Measurements from ENCODE around the gene SKOR1.

SKOR1 gene

DNA sequence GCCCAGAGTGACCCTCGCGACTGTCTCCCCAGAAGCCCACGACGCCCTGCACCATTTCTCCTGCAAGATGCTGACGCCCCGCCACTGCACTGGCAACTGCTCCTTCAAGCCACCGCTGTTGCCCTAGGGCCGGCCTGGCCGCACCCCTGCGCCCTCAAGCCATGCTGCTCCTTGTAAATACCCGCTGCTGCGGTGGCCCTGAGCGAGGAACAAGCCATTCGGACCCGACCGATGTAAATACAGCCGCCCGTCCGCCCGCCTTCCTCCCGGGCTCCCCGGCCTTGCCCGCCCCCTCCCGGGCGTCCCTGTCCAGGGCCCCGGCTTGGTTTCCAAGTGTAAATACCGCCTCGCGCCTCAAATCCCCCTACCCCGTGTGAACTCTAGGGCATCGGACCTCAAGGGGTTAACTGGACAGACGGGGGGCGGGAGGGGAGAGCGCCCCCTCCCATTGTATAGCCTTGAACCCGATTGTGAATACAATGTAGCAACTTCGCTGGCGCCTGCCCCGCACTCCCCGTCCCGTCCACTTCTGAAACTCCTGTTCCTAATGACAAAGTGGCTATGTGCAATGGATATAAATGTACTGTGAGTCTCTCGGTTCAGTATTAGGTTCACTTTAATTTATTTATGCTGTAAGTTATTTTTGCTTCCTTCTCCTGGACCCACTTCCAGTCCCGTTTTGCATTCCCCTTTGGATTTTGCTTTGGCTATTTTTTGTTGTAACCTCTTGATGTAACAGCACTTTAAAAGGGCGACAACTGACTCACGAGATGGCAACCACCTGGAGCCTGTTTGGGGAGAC lies 8.6 kb downstream of the SKOR1 start:
- DNase-seq = no peak

DNA sequence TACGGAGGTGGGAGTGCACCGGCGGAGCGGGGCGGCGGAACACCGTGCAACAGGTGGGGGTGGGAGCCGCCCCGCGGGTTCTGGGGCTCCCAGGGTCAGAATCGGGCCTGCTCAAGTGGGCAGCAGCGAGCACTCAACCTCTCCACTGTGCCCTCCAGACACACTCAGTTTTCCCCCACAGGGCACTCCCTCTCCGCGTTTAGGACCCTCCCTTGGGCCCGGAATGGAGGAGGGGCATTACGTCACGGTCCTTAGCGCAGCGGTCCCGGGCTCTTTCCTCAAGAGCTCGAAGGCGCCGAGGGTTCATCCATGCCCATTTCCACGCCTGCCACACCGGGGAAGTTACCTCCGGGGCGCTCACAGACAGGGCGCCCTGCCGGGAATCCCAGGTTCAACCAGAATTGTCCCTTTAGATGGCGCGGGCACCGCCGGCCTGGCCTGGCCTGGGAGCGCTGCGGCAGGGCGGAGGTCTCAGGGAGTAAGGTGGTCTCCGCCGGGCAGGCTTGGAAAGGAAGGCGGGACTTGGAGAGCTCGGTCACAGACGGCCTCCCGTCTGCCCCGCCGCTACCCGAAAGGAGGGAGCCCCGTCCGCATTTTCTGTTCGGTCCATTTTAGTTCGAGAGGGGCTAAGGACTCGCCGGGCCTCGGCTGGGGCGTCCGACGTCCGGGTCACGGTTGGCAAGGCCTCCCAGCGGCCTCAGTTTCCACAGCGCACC lies 9.4 kb downstream of the SKOR1 start:
- DNase-seq = no peak

DNA sequence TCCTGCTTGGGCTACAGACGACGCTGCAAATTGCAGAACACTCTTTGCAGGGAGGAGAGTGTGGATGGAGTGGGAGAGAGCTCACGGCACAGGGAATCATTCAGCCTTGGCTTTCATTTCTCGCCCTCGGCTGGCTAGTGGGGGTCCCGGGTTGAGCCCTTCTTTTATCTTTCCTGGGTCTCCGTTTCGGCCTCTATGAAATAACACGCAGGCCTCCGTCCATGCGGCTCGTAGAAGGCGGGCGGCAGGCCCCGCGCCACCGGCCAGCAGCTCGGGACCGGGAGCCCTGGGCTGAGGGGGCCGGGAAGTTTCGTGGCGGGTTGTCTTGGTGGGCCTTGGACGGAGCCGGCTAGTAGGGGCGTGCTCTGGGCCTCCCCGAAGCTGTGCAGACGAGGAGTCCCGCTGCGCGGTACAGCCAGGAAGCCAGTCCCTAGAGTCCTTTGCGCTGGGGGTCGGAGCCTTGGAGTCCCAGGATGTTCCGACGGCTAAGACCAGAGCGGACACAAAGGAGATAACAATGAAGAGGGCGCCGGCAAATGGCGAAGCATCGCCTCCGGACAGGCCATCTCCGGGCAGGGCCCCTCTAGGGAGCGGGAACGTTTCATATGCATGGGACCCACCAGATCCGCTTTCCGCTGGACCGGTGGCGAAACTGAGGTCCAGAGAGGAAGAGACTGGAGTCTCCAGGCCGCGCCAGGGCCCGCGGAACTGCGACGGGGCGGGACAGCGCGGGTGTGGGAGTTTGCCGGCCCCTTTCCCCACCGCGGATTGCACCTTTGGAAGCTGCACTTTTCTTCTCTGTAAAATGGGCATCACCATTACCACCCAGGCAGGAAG lies 10.2 kb downstream of the SKOR1 start:
- no peak for DNase-seq

DNA sequence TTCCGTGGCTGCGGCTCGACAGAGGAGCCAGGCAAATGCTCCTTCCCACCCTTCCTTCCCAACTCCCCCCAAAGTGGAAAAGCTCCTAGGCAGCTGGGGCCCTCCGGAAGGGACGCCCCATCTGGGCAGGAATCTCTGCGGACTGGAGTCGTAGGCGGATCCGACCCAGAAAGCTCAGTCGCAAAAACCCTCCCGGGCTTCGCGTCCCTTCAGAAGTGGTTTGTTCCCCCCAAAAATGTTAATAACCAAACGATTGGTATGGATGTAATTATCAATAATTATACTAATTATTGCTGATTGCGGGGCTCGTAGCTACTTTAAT lies 10.8 kb downstream of the SKOR1 start:
- DNase-seq = no peak

DNA sequence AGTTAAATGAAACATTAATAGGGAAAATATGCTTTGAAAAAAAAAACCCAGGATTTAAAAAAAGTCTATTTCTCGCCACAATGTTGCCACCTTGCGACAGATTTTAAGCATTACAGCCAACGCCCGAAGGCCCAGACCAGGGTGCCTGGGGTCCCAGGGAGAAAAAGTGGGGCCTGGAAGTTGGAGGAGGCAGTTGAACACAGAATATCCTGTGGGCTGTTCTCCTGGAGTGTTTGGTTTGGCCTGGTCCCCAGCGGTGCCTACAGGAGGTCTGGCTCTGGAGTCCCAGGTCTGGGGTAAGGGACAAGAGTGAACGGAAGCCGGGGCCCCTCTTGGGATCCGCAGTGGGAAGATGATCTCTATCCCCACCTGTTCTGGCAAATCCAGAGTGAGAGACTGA lies 11.2 kb downstream of the SKOR1 start:
- peak; percentile 39 for DNase-seq

DNA sequence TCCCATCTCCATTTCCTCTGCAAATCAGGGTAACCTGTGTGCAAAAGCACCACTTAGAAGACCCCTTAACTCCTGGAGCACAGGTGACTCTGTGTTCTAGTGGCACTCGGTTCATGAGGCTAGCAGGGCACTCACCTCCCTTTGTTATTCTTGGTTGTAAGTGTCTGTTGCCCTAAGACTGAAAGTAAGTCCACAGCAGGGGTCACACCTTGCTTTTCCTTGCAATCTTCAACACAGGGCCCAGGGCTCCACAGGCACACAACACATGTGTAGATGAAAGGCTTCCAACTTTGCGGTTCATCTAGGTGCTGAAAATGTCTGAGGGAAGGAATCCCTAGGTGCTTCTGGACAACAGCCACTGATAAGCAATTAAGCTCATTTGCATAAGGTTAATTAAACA lies 11.6 kb downstream of the SKOR1 start:
- DNase-seq = no peak

DNA sequence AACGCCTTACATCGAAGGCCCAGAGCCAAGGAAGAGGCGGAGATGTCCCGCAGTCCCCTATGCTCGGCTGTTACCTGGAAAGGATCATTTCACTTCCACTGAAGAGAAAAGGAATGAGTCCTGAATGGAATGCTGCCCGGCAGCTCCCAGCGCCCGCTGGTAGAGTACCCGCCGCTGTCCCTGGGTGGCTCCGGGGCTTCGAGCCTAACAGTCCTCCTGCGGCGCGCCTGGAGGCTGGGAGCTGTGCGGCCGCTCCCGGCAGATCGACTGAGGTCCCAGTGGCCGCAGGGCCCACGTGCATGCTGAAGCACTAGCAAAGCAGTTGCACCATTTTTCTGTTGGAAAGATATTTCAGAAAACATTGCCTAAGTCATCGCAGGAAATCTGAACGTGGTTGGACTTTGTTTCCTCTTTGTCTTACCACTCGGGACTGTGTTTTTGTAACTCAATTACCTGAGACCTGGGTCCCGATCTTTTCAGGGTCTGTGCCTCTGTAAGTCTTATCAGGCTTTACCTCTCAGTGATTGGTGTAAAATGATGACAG lies 13.6 kb downstream of the SKOR1 start:
- peak; percentile 29 for DNase-seq

DNA sequence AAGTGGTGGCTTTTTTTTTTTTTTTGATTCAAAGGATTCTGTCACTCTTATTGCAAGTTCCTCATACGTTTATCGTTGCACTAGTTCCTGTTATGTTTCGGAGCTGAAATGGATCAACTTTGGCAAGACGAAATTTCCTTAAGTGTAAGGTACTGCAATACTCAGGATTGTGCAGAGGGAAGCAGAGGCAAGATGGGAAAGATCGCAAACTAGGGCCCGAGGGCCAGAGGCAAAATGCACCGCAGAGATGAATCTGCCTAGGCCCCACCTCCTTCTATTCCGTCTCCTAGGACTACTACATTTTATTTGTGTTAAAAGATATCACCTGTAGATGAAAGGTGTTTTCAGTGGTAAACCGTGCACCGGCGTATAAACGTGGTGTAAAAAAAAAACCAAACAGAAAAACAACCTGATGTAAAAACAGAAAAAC lies 14.2 kb downstream of the SKOR1 start:
- peak; percentile 41 for DNase-seq

DNA sequence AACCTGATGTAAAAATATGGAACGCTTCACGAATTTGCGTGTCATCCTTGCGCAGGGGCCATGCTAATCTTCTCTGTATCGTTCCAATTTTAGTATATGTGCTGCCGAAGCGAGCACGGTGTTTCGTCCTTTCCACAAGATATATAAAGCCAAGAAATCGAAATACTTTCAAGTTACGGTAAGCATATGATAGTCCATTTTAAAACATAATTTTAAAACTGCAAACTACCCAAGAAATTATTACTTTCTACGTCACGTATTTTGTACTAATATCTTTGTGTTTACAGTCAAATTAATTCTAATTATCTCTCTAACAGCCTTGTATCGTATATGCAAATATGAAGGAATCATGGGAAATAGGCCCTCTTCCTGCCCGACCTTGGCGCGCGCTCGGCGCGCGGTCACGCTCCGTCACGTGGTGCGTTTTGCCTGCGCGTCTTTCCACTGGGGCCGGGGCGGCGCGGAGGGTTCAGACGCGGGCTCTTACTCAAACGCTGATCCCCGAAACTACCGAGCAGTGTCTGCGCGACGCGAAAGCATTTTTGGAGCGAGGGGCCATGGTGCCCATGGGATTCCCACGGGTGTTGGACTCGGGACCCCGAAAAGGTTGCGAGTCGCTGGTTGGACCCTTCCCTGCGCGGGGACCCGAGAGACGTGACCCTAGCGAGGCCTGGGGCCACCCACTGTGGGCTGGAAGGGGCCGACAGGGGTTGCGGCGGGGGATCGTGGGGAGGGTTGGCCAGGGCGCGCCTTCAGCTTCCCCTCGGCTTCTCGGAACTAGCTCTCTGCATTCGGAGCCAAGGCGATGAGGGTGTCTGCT lies 14.8 kb downstream of the SKOR1 start, which contains the start of gene RNU6-1:
Gene RNU6-1, minus strand, starts transcription at position 117 of the 820 bp plus-strand sequence.
- peak; percentile 93 for DNase-seq

DNA sequence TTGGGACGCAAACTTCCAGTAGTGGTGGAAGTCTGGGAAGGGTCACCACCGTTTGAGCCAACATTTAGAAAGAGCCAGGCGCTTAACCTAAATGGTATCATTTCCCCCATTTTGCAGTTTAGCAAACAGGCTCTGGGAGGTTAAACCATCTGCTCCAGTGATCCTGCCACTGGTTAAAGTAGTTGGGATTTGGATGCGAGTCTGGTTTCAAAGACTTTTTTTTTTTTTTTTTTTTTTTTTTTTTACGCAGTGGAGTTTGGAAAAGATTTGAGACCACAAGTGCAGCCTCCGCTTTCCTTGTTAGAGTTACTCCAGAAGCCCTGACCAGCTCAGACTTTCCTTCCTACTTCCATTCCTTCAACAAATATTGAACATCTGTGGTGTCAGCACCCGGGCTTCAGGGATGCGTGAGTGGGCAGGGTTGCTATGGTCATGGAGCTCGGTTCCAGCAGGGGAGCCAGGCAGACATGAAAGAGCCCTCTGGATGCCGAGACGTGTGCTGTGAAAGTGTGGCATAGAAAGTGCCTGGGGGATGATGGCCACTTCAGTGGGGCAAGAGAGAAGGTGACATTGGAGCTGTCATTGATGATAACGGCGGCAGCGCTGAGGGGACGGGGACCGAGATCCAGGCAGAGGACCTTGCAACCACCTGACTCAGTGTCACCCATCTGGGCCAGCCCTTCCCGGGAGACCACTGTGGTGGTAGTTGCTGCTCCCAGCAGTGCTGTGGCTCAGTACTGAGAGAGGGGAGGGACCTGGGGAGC lies 15.6 kb downstream of the SKOR1 start:
- DNase-seq = peak; percentile 36

DNA sequence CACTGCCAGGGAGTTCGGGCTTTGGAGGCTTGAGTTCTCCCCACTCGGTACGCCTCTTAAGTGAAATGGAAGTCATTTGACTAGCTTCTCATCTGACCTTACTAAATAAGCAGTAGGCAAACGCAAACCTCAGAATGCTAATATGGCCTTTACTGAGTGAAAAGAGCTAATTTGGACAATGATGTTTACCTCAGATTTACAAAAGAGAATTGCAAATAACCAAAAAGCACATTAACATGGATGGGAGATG lies 16.1 kb downstream of the SKOR1 start:
- DNase-seq = no peak

DNA sequence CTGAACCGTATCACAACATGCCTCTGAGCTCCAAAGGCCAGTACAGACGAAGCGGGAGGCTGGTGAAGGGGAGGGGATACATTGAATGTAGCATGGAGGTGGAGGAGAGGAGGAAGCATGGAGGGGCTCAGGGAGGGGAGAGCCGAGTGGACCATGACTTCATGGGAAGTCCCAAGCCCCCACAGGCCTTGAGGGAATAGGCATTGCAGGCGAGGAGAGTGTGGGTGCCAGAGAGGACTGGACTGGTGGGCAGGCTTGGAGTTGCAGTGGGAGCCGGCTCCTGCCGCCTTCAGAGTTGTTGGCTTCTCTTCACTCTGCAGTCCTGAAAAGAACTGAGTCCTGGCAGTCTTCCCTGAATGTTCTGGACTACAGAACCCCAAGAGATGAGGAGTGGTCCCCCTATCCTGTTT lies 17.8 kb downstream of the SKOR1 start:
- DNase-seq = no peak

DNA sequence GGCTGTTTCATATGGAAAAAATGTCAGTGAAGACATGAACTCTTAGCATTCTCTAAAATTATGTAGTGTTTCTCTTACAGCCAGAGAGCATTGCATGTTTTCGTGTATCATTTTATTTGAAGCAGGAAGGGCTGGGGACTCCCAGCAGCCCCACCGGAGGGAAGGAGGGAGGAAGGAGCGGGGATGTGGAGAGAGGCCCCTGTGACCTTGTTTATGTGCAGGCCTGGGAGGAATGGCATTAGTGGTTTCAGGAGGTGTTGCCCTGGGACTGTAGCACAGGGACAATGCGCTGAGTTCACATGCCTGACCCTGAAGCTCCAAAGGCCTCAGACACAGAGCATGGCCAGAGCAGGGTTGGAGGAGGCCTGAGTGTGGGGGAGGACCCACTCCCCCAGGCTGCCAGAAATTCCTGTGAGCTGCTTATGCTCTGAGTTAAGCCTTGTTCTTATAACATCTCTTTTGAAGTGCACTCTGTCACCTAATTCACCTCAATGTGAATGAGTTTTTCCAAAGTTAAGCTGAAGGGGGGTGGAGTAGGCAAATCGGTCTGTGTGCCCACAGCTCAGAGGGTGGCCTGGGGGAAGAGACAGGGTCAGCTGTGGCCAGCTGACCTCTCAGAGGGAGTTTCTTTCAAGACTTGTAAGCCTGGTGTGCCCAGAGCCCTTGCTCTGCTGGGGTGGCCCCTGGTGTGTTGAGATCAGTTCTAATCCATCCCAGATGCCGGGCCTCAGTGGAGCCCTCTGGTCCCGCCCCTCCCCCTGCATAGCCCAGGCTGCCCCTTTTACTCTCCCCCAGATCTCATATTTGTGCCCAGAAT lies 18.5 kb downstream of the SKOR1 start:
- peak; percentile 66 for DNase-seq

DNA sequence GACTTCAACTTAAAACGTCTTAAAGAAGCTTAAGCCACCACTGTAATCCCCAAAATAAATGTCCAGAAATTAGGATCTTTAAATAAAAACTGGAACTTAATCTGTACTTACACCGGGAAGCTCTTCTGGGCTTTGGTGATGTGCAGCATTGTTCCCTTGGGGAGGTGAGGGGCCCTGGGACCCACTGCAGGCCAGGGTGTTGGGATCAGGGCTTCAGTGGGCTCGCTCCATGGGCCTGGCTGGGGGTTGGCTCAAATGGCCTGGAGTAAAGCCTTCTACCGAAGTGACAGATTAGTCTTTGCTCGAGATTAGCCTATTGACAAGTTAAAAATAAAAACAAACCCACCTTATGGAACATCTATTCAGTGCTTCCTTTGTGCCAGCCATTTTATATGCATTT lies 20.7 kb downstream of the SKOR1 start:
- no peak for DNase-seq

DNA sequence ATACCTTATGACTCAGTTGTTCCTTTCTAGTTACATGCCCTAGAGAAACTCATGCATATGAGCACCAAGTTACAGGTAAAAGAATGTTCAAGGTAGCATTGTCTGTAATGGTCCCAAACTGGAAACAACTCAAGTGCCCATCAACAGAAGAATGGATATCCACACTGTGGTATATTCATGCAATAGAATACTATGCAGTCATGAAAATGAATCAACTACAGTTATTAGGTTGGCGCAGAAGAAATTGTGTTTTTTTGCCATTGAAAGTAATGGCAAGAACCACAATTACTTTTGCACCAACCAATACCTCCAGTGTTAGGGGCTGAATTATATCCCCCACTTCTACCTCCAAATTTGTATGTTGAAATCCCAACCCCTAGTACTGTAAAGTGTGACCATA lies 24.2 kb downstream of the SKOR1 start:
- no peak for DNase-seq

DNA sequence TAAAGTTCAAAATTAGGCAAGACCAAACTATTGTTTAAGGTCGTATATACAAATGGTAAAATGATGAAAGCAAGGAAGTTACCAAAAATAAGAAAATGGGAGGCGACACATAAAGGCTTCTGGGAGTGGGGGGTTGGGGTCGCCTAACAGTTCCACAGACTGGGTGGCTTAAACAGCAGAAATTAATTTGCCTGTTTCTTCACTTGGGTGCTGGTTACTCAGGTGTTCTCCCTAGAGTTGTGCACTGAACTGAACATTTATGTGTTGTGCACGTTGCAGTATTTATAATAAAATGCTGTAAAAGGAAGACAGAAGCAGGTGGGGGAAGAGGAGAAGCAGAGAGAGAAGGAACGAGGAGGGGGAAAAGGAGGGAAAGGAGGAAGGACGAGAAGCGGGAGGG lies 25.0 kb downstream of the SKOR1 start:
- DNase-seq = no peak

DNA sequence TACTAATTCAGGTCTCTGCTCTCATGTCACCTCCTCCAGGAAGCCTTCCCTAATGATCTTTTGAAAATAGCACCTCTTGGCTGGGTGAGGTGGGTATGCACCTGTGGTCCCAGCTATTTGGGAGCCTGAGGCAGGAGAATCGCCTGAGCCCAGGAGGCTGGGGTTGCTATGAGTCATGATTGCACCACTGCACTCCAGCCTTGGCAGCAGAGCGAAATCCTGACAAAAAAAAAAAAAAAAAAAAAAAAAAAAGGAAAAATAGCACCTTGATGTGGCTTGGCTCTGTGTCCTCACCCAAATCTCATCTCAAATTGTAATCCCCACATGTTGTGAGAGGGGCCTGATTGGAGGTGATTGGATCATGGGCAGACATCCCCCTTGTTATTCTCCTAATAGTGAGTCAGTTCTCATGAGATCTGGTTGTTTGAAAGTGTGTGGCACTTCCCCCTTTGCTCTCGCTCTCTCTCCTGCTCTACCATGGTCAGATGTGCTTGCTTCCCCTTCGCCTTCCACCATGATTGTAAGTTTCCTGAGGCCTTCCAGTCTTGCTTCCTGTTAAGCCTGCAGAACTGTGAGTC lies 25.8 kb downstream of the SKOR1 start:
- DNase-seq = peak; percentile 55

DNA sequence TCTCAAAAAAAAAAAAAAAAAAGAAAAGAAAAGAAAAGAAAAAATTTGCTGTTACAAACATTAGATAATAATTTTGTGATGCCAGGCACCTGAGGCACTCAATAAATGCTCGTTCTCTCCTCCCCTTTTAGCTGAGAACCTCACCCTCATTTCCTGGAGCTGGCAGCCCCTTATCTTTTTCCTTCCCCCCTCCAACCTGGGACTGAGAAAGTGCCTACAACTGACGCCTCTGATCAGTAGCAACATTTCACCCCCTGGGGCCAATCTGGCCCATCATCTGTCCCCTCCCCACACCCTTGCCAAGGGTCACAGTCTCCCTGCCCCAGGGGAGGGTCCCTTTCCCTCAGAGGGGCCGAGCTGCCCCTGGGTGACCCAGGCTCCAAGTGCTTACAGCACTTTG lies 27.1 kb downstream of the SKOR1 start:
- no peak for DNase-seq

DNA sequence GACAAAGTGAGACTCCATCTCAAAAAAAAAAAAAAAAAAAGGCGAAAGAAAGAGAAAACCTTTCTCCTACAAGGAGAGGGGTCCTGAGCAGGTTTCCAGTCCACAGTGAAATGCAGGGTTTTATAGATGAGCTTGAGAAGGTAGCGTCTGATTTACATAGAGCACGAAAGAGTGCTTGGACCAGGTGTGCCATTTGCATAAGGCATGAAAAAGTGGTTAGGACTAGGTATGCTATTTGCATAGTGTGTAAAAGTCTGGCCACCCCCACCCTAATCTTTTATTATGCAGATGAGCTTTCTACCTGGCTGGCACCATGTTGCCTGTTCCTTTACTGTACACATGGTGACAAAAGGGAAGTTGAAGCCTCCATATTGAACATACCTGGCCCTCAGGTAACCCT lies 28.1 kb downstream of the SKOR1 start:
- DNase-seq = no peak

DNA sequence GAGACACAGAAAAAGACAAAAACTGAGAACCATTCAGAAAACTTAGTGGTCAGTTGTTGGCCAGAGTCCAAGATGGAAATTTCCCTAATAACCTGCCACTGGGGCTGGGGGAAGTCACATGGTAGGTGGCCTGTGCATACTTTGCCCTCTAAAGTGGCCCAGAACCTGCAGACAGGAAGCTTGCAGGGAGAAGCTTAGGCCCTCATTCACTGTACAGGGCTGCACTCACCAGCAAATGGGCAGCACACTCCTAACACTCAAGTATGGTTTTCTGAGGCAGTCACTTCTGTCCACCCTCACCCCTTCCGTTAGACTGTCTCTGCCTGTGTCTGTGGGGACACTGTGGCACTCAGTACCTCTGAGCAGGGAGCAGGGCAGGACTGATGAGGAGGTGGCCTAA lies 29.0 kb downstream of the SKOR1 start:
- no peak for DNase-seq

DNA sequence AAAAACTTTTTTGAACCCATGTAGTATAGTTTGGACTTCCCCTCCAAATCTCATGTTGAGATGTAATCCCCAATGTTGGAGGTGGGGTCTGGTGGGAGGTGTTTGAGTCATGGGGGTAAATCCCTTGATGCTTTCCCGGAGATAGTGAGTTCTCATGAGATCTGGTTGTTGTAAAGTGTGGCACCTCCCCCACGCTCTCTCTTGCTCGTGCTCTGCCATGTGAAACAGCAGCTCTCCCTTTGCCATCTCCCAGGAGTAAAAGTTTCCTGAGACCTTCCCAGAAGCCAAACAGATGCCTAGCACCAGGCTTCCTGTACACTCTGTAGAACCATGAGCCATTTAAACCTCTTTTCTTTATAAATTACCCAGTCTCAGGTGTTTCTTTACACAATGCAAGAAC lies 30.5 kb downstream of the SKOR1 start:
- DNase-seq = no peak
